Tibial nerve (tissue), 3 donors: ENCODE results near the gene TDRKH.

Experiments
- CTCF ChIP-seq, 5 experiments: fragments of 200-600 bp in 3 of 5; fragments of 450-650 bp in 2 of 5; sonication (generic) in 3 of 5; IDR thresholded peaks; one replicate each; pipeline ENCODE4 v1.5.1; 2016 to 2019; ENCODE audit warnings: antibody characterized with exemption in 5 of 5, mild to moderate bottlenecking in 3 of 5, moderate library complexity in 2 of 5
- POLR2A ChIP-seq, 2 donors: fragments of 450-650 bp; IDR thresholded peaks; one replicate each; pipeline ENCODE4 v1.6.1; 2017; ENCODE audit warnings: antibody characterized with exemption in 2 of 2, mild to moderate bottlenecking in 2 of 2, moderate library complexity in 2 of 2

DNA sequence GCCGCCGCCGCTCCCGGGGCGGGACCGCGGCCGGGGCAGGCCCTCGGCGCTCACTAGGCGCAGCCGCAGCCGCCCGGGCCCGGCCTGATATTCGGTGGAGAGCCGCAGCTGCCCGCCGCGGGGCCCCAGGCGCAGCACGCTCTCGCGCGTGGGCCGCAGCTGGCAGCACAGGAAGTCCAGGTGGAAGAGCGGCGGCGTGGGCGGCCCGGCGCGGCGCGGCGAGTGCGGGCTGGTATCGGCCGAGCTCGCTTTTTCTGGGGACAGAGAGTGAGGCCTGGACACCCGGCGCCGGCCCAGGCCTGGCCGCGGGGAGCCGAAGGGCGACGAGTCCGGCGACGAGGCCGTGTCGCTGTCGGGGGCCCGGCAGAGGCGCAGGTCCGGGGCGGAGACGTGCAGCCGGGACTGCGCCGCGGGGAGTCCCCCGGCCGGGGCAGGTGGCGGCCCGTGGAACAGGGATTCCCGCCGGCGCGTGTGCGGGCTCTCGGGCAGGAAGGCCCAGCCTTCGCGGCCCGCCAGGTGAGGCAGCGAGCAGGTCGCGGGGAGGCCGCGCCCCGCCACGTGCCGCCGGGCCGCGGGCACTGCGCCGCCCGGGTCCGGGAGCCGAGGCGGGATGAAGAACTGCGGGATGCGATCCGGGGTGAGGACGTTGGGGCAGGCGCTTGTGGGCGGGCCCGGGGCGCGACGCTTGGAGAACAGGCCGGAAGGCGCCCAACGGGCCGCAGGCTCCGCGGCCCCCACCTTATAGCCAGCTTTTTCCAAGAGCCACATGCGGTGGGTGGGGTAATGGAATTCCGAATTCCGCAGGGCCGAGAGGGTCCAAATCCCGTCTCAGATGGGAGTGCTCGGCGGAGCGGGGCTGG lies 48.2 kb upstream of the TDRKH start:
- TF ChIP-seq CTCF (IDR thresholded peaks at IDR 0.05) (no peak), POLR2A (IDR thresholded peaks at IDR 0.05) (peak in 1 of 2 donors; percentile 5)
